Measurements from ENCODE around the gene PLEKHG7. TPM values are rescaled to one million over a fixed set of nuclear protein-coding genes. Genes with fewer than 3 reads are reported as not detected.
A peak's percentile ranks its signal among the peaks of the same experiment; 100 is the strongest.
"Not testable (repeated sequence)": the region's sequence is repeated elsewhere in the genome, so short reads cannot be mapped to it uniquely, and the experiment has no call there.

PLEKHG7 gene
- polyA plus RNA-seq = 12.0 TPM

GRCh38 chr12:92702754-92703679, at the start of gene PLEKHG7:
Gene PLEKHG7, plus strand, starts transcription at chr12:92702989. Its CDS starts 3,643 bp downstream, at chr12:92706632.
- Mint-ChIP-seq H3K4me3 (peak within 1 kb of the TSS; percentile 85 to 90 (median 86)), H3K27me3 (no peaks in the 10 kb centered on the region), H3K27ac (peak within 1 kb of the TSS; percentile 88 to 93 (median 89)), H3K9me3 (peaks cover 0 to 3% (median 1%) of the 10 kb centered on the region in 3 donors), H3K36me3 (peaks cover 5% of the 10 kb centered on the region), H3K4me1 (peaks cover 30 to 51% (median 37%) of the 10 kb centered on the region in 3 donors)

- not testable (repeated sequence) for H3K9me3 Mint-ChIP-seq, H3K36me3 Mint-ChIP-seq, H3K27me3 Mint-ChIP-seq, H3K4me3 Mint-ChIP-seq, H3K4me1 Mint-ChIP-seq, H3K27ac Mint-ChIP-seq
These were observed 48.5 kb upstream of the PLEKHG7 start for GRCh38 chr12:92654256-92654655.

GRCh38 chr12:92654929-92655328, 47.9 kb upstream of the PLEKHG7 start:
- H3K27me3 Mint-ChIP-seq = no peaks in the 10 kb centered on the region
- H3K4me3 Mint-ChIP-seq = no peak overlapping the region
- H3K36me3 Mint-ChIP-seq = no peaks in the 10 kb centered on the region
- H3K27ac Mint-ChIP-seq = no peak overlapping the region
- H3K4me1 Mint-ChIP-seq = peaks cover 0 to 3% (median 2%) of the 10 kb centered on the region in 3 donors
- H3K9me3 Mint-ChIP-seq = no peaks in the 10 kb centered on the region

- Mint-ChIP-seq H3K4me1 (no peaks in the 10 kb centered on the region), H3K9me3 (peaks cover 0 to 1% (median 0%) of the 10 kb centered on the region in 3 donors), H3K27ac (no peak overlapping the region), H3K27me3 (no peaks in the 10 kb centered on the region), H3K36me3 (no peaks in the 10 kb centered on the region), H3K4me3 (no peak overlapping the region)
These were observed 45.9 kb upstream of the PLEKHG7 start for GRCh38 chr12:92656911-92657310.

- Mint-ChIP-seq H3K36me3 (no peaks in the 10 kb centered on the region), H3K4me1 (no peaks in the 10 kb centered on the region), H3K27me3 (no peaks in the 10 kb centered on the region), H3K27ac (no peak overlapping the region), H3K4me3 (no peak overlapping the region), H3K9me3 (peaks cover 0 to 4% (median 0%) of the 10 kb centered on the region in 3 donors)
These were observed 45.0 kb upstream of the PLEKHG7 start for GRCh38 chr12:92657770-92658169.

- Mint-ChIP-seq H3K27me3 (no peaks in the 10 kb centered on the region), H3K4me3 (no peak overlapping the region), H3K9me3 (peaks cover 0 to 5% (median 0%) of the 10 kb centered on the region in 3 donors), H3K27ac (no peak overlapping the region), H3K4me1 (no peaks in the 10 kb centered on the region), H3K36me3 (peaks cover 1% of the 10 kb centered on the region)
These were observed 44.2 kb upstream of the PLEKHG7 start for GRCh38 chr12:92658611-92659010.

GRCh38 chr12:92661269-92661668, 41.5 kb upstream of the PLEKHG7 start:
- peaks cover 0 to 5% (median 0%) of the 10 kb centered on the region in 3 donors for H3K9me3 Mint-ChIP-seq
- H3K4me3 Mint-ChIP-seq = no peak overlapping the region
- peaks cover 1% of the 10 kb centered on the region for H3K36me3 Mint-ChIP-seq
- H3K4me1 Mint-ChIP-seq = no peaks in the 10 kb centered on the region
- H3K27ac Mint-ChIP-seq = no peak overlapping the region
- H3K27me3 Mint-ChIP-seq = no peaks in the 10 kb centered on the region

- H3K4me1 Mint-ChIP-seq = peaks cover 6 to 13% (median 8%) of the 10 kb centered on the region in 3 donors
- H3K27me3 Mint-ChIP-seq = no peaks in the 10 kb centered on the region
These were observed 37.3 kb upstream of the PLEKHG7 start for GRCh38 chr12:92665496-92665895.

GRCh38 chr12:92668739-92669138, 34.0 kb upstream of the PLEKHG7 start:
- Mint-ChIP-seq H3K9me3 (no peaks in the 10 kb centered on the region), H3K4me1 (peaks cover 23 to 24% (median 23%) of the 10 kb centered on the region in 3 donors), H3K27ac (peak overlapping the region in 1 of 3 donors; percentile 49), H3K27me3 (no peaks in the 10 kb centered on the region), H3K36me3 (no peaks in the 10 kb centered on the region), H3K4me3 (no peak overlapping the region)

More at GRCh38 chr12:92665496-92665895, 37.3 kb upstream of the PLEKHG7 start:
- Mint-ChIP-seq H3K4me3 (no peak overlapping the region), H3K27ac (no peak overlapping the region), H3K36me3 (peaks cover 1% of the 10 kb centered on the region), H3K9me3 (peaks cover 0 to 5% (median 0%) of the 10 kb centered on the region in 3 donors)

GRCh38 chr12:92671524-92671923, 31.3 kb upstream of the PLEKHG7 start:
- Mint-ChIP-seq H3K4me1 (peaks cover 23 to 25% (median 24%) of the 10 kb centered on the region in 3 donors), H3K27ac (peak overlapping the region; percentile 16 to 71 (median 24)), H3K4me3 (peak overlapping the region; percentile 27 to 88 (median 60))
- not testable (repeated sequence) for H3K27me3 Mint-ChIP-seq, H3K9me3 Mint-ChIP-seq, H3K36me3 Mint-ChIP-seq

- Mint-ChIP-seq H3K27ac (peak overlapping the region in 1 of 3 donors; percentile 83), H3K4me3 (no peak overlapping the region)
These were observed 29.0 kb upstream of the PLEKHG7 start for GRCh38 chr12:92673756-92674155.

GRCh38 chr12:92674500-92674899, 28.3 kb upstream of the PLEKHG7 start:
- no peak overlapping the region for H3K4me3 Mint-ChIP-seq
- no peak overlapping the region for H3K27ac Mint-ChIP-seq
- peaks cover 16 to 29% (median 19%) of the 10 kb centered on the region in 3 donors for H3K4me1 Mint-ChIP-seq
- H3K27me3 Mint-ChIP-seq = no peaks in the 10 kb centered on the region
- H3K9me3 Mint-ChIP-seq = peaks cover 0 to 2% (median 0%) of the 10 kb centered on the region in 3 donors
- H3K36me3 Mint-ChIP-seq = no peaks in the 10 kb centered on the region

More at GRCh38 chr12:92673756-92674155, 29.0 kb upstream of the PLEKHG7 start:
- Mint-ChIP-seq H3K9me3 (peaks cover 0 to 2% (median 0%) of the 10 kb centered on the region in 3 donors), H3K4me1 (peaks cover 22 to 31% (median 23%) of the 10 kb centered on the region in 3 donors), H3K27me3 (no peaks in the 10 kb centered on the region), H3K36me3 (no peaks in the 10 kb centered on the region)

GRCh38 chr12:92675092-92675865, 27.5 kb upstream of the PLEKHG7 start:
- no peaks in the 10 kb centered on the region for H3K36me3 Mint-ChIP-seq
- H3K27me3 Mint-ChIP-seq = no peaks in the 10 kb centered on the region
- peaks cover 0 to 2% (median 0%) of the 10 kb centered on the region in 3 donors for H3K9me3 Mint-ChIP-seq
- peaks cover 14 to 25% (median 19%) of the 10 kb centered on the region in 3 donors for H3K4me1 Mint-ChIP-seq
- H3K27ac Mint-ChIP-seq = no peak overlapping the region
- no peak overlapping the region for H3K4me3 Mint-ChIP-seq

GRCh38 chr12:92676710-92677109, 26.1 kb upstream of the PLEKHG7 start:
- Mint-ChIP-seq H3K9me3 (peaks cover 0 to 2% (median 0%) of the 10 kb centered on the region in 3 donors), H3K27ac (no peak overlapping the region), H3K36me3 (no peaks in the 10 kb centered on the region), H3K27me3 (no peaks in the 10 kb centered on the region), H3K4me3 (no peak overlapping the region), H3K4me1 (peaks cover 0 to 13% (median 7%) of the 10 kb centered on the region in 3 donors)

- no peaks in the 10 kb centered on the region for H3K4me1 Mint-ChIP-seq
- H3K27ac Mint-ChIP-seq = no peak overlapping the region
- peaks cover 3% of the 10 kb centered on the region for H3K36me3 Mint-ChIP-seq
- peaks cover 2% of the 10 kb centered on the region for H3K27me3 Mint-ChIP-seq
- peaks cover 0 to 4% (median 3%) of the 10 kb centered on the region in 3 donors for H3K9me3 Mint-ChIP-seq
- H3K4me3 Mint-ChIP-seq = no peak overlapping the region
These were observed 12.2 kb upstream of the PLEKHG7 start for GRCh38 chr12:92690601-92691000.

Measured in IgD-negative memory B cell (primary cell).